Heart left ventricle (tissue), 16 donors: ENCODE data around the gene USP25. TPM values are rescaled to one million over a fixed set of nuclear protein-coding genes. Genes with fewer than 3 reads are reported as not detected.
A peak's percentile ranks its signal among the peaks of the same experiment; 100 is the strongest.

ENCODE experiments used
- ATAC-seq, 4 donors: fragments of 200-7000 bp; cut with Tn5 transposase; one replicate each; pipeline ENCODE4 v1.9.1; 2020 to 2022; ENCODE audit warnings: moderate library complexity in 4 of 4, mild to moderate bottlenecking in 3 of 4, moderate number of reproducible peaks in 1 of 4
- DNase-seq, 5 donors: peaks; one replicate each; pipeline ENCODE4 v3.0.0-alpha.2; 2020
- H3K27ac ChIP-seq, 12 donors: fragments of 200-600 bp; sonication (generic) in 4 of 12; one replicate each; pipeline versions ENCODE4 v1.5.0 to v1.8.0; 2016 to 2022; ENCODE audit warnings: mild to moderate bottlenecking in 2 of 12
- H3K27me3 ChIP-seq, 9 donors: fragments of 200-600 bp; sonication (generic) in 2 of 9; one replicate each; pipeline versions ENCODE4 v1.5.1 to v1.8.0; 2016 to 2022; ENCODE audit warnings: mild to moderate bottlenecking in 3 of 9
- H3K36me3 ChIP-seq, 9 donors: fragments of 200-600 bp; sonication (generic) in 2 of 9; one replicate each; pipeline versions ENCODE4 v1.5.0 to v1.8.0; 2018 to 2022; ENCODE audit warnings: mild to moderate bottlenecking in 2 of 9
- H3K4me1 ChIP-seq, 12 donors: fragments of 200-600 bp; sonication (generic) in 4 of 12; one replicate each; pipeline versions ENCODE4 v1.5.0 to v1.8.0; 2016 to 2022; ENCODE audit warnings: mild to moderate bottlenecking in 3 of 12
- H3K4me3 ChIP-seq, 12 donors: fragments of 200-600 bp; sonication (generic) in 4 of 12; one replicate each; pipeline versions ENCODE4 v1.5.0 to v1.8.0; 2017 to 2022; ENCODE audit warnings: mild to moderate bottlenecking in 9 of 12, moderate library complexity in 4 of 12
- H3K9me3 ChIP-seq, 12 donors: fragments of 200-600 bp; sonication (generic) in 4 of 12; one replicate each; pipeline versions ENCODE4 v1.5.0 to v1.8.0; 2016 to 2022; ENCODE audit warnings: mild to moderate bottlenecking in 1 of 12
- CTCF ChIP-seq, 12 donors: fragments of 200-600 bp; sonication (generic) in 4 of 12; IDR thresholded peaks; one replicate each; pipeline versions ENCODE4 v1.5.0 to v1.8.0; 2018 to 2022; ENCODE audit warnings: antibody characterized with exemption in 12 of 12, mild to moderate bottlenecking in 5 of 12
- POLR2A ChIP-seq, 2 donors: fragments of 450-650 bp; IDR thresholded peaks; one replicate each; pipeline ENCODE4 v1.6.1; 2017; ENCODE audit warnings: antibody characterized with exemption in 2 of 2, mild to moderate bottlenecking in 2 of 2, moderate library complexity in 2 of 2
- WGBS, 4 donors: extraction: QIAGEN DNeasy Blood & Tissue Kit in 2 of 4; methylation state at CpG; one replicate each; pipeline versions ENCODE4 v1.1.5 to v1.1.7; 2013 to 2018; 5-methylcytosine and 5-hydroxymethylcytosine counted together
- intact Hi-C, 10 donors: fragments of 100-400 bp; cut with DNase I; formaldehyde crosslinking; loops; one replicate each; pipeline versions ENCODE4 v1.11.1 to v1.14.2; 2022
- polyA plus RNA-seq, 2 donors: library from polyadenylated mRNA; stranded (reverse); fragments of 200-250 nt; gene quantifications; one replicate each; pipeline ENCODE4 v1.2.3, GENCODE V29; 2013
- total RNA-seq, 9 donors: library from RNA; depleted of rRNA in 2 of 9; stranded (reverse); fragments of >200 nt in 2 of 9; fragmentation: NEBNext Ultra II Directional in 3 of 9; extraction: Animal tissue kit (Norgen Biotek cat#: 25700) in 3 of 9; gene quantifications; one replicate each; pipeline versions ENCODE4 v1.1.0 to v1.2.4, GENCODE V29; 2016 to 2023
- donor health status: ischemic (EF 13 %, LVEDD 7.1; RV severe dilation, severe dysfunction).
- donor health status: healthy with polysubstance abuse.
- donor health status: DM: no; HTN: yes; CAD: no.
- donor health status: DM: no; HTN: no; CAD: no.
- donor health status: ischemic (EF 25% LVEDD 6.9; RV normal size, moderate dysfunction).
- donor health status: ischemic (EF 25% LVEDD 5.7; RV mildly dilated, moderate dysfunction).
- donor health status: healthy.
- donor health status: DM: yes; HTN: yes; CAD: no.
- donor health status: ischemic (EF 35%, LVEDD 5.7; RV mildly dilated, moderate dysfunction).
- donor health status: nonischemic (EF 11% LVEDD 7.7; RV severe dilation, severe dysfunction).
- donor health status: DM: yes; HTN: yes; CAD: no.
- donor health status: PGD.
- donor health status: ischemic (EF 29% LVEDD 5.4; RV normal size, mild dysfunction).
- donor health status: nonischemic (EF 23%, LVEDD 6.1; RV moderate dilation, normal function).

USP25 gene
- total and polyA plus RNA-seq, 11 donors = 20.4 to 55.3 (median 44.6) TPM

- Histone ChIP-seq H3K4me3 (no peak overlapping the region), H3K4me1 (peaks cover 0 to 63% (median 28%) of the 10 kb centered on the region in 12 donors), H3K9me3 (no peaks in the 10 kb centered on the region), H3K36me3 (no peaks in the 10 kb centered on the region), H3K27ac (no peak overlapping the region), H3K27me3 (no peaks in the 10 kb centered on the region)
- DNase-seq (no peak), ATAC-seq (no peak)
- TF ChIP-seq CTCF (IDR thresholded peaks at IDR 0.05) = no peak
- no peak for TF ChIP-seq POLR2A (IDR thresholded peaks at IDR 0.05)
- 83 to 88% (median 87%) methylated on average over 1 of the region's 1 CpG for WGBS, 4 donors
- intact Hi-C loops = no loop called here
Measured at GRCh38 chr21:15748586-15748985, 18.8 kb downstream of the USP25 start.

DNA sequence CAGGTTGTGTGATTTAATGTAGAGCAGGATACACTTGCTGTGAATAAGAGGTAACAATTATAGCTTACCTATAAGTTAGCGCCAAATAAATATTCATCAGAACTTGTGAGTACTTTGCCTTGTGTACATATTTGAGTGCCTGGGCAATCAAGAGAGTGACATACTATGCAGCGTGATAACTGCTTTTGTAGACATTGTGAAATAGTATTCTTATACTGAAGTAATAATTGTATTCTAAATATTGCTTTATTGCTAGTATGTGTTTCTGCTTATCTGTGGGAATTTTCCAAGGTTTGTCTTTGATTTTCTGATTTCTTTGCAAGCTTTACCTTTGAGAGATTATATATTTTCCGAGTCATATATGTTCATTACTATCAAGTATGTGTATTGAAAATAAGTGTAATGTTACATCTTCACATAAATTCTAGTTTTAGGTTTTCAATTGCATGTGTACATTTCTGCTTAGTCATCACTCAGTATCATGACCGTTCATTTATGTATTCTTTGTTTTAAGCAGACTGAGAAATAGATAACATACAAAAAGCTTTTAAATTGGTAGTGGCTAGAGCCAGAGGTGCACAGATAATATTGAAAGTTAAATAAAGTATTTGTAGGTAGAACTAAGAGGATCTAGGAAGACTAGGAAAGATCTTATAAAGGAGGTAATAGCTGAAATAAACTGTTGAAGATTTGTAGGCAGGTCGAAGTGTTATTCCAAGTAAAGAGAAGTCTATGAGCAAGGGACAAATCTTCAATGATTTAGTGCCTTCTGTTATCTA lies 19.5 kb downstream of the USP25 start:
- Histone ChIP-seq H3K36me3 (no peaks in the 10 kb centered on the region), H3K9me3 (no peaks in the 10 kb centered on the region), H3K27me3 (no peaks in the 10 kb centered on the region), H3K27ac (no peak overlapping the region), H3K4me1 (peaks cover 0 to 64% (median 30%) of the 10 kb centered on the region in 12 donors), H3K4me3 (no peak overlapping the region)
- no peak for TF ChIP-seq POLR2A (IDR thresholded peaks at IDR 0.05)
- no peak for TF ChIP-seq CTCF (IDR thresholded peaks at IDR 0.05)
- ATAC-seq (no peak), DNase-seq (no peak)
- 70 to 82% (median 78%) methylated on average over 5 of the region's 5 CpGs for WGBS, 4 donors
- intact Hi-C loops = no loop called here

GRCh38 chr21:15749861-15750159 lies 20.0 kb downstream of the USP25 start:
- Histone ChIP-seq H3K4me3 (no peak overlapping the region), H3K27me3 (no peaks in the 10 kb centered on the region), H3K27ac (no peak overlapping the region), H3K9me3 (no peaks in the 10 kb centered on the region), H3K36me3 (no peaks in the 10 kb centered on the region), H3K4me1 (peaks cover 0 to 69% (median 34%) of the 10 kb centered on the region in 12 donors)
- no peak for TF ChIP-seq CTCF (IDR thresholded peaks at IDR 0.05)
- TF ChIP-seq POLR2A (IDR thresholded peaks at IDR 0.05) = no peak
- no peak for DNase-seq
- intact Hi-C loops = no loop called here
- peak in 1 of 4 donors; percentile 54 for ATAC-seq
- 55 to 74% (median 62%) methylated on average over 2 of the region's 2 CpGs for WGBS, 4 donors

GRCh38 chr21:15751037-15751436 lies 21.3 kb downstream of the USP25 start:
- TF ChIP-seq CTCF (IDR thresholded peaks at IDR 0.05) (no peak), POLR2A (IDR thresholded peaks at IDR 0.05) (no peak)
- no peak overlapping the region for H3K27ac ChIP-seq
- 49 to 54% (median 51%) methylated on average over 1 of the region's 1 CpG for WGBS, 4 donors
- no peaks in the 10 kb centered on the region for H3K36me3 ChIP-seq
- DNase-seq = no peak
- no peak overlapping the region for H3K4me3 ChIP-seq
- no peaks in the 10 kb centered on the region for H3K9me3 ChIP-seq
- peaks cover 0 to 78% (median 39%) of the 10 kb centered on the region in 12 donors for H3K4me1 ChIP-seq
- ATAC-seq = peak in 2 of 4 donors; percentile 55 to 57
- H3K27me3 ChIP-seq = no peaks in the 10 kb centered on the region
- intact Hi-C loops = no loop called here
